Measurements from ENCODE around the gene HERPUD2.
"Not testable (repeated sequence)": the region's sequence is repeated elsewhere in the genome, so short reads cannot be mapped to it uniquely, and the experiment has no call there.

The HERPUD2 gene

DNA sequence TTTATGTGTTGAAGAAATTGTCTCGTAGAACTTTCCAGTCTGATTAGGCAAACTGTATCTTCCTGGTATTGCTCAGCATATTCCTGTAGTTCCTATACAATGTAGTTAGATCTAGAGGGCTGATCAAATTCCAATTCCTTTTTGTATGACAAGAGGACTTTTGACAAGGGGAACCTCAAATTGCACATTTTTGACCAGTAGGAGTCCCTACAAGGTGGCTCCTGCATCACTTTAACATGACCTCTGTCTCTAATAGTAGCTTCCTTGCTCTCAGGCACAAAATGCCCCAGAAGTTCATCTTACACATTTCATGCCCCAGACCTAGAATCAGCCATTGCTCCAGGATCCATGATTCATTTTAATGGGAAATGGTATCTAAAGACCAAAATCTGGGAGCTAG, 18.7 kb downstream of the HERPUD2 start:
- no peak for DNase-seq

DNA sequence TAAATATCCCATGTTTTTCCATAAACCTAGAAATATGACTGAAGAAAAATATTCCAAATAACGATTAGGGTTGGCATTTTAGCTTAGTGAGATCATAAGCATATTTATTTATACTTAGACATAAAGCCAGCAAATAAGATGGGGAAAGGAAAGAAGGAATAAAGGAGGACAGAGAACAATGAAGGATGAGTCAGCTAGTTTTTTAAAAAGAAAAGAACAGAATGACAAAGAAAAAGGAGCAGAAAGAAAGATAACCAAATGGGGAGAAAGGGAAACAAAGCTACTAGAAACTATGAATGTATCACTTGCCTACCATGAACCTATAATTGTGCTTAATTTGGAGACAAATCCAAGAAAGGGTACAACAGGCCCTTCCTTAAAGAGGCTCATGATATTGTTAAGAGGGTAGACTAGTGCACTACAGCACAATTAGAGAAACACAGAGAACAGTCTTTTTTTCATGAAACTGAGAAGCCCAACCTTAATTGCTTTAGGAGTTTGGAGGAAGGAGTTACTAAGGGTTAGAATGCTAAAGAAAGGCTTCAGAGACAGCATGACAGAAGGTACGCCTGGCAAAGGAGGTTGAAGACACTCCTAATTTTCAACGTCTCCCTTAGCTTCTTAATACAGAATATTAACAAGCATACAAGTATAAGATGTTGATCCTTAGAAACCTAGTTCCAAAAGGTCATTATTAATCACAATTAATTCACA, 23.9 kb downstream of the HERPUD2 start:
- no peak for DNase-seq

- DNase-seq: not testable (repeated sequence)
These were observed 34.5 kb downstream of the HERPUD2 start for GRCh38 chr7:35660411-35660810.

GRCh38 chr7:35658606-35659201, 36.2 kb downstream of the HERPUD2 start:
- peak in 1 of 3 experiments; percentile 35 for DNase-seq

GRCh38 chr7:35657125-35657524, 37.8 kb downstream of the HERPUD2 start:
- no peak for DNase-seq

DNA sequence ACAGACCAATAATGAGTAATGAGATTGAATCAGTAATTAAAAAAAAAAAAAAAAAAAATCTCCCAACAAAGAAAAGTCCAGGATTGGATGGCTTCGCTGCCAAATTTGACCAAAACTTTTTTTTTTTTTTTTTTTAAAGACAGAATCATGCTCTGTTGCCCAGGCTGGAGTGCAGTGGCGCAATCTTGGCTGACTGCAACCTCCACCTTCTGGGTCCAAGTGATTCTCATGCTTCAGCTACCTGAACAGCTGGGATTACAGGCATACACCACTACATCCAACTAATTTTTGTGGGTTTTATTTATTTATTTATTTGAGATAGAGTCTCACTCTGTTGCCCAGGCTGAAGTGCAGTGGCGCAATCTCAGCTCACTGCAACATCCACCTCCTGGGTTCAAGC, 40.4 kb downstream of the HERPUD2 start:
- DNase-seq: not testable (repeated sequence)

- DNase-seq: no peak
These were observed 42.8 kb downstream of the HERPUD2 start for GRCh38 chr7:35652124-35652523.

GRCh38 chr7:35650751-35651150, 44.2 kb downstream of the HERPUD2 start:
- DNase-seq: no peak

- DNase-seq: no peak
These were observed 45.2 kb downstream of the HERPUD2 start for GRCh38 chr7:35649711-35650110.

DNA sequence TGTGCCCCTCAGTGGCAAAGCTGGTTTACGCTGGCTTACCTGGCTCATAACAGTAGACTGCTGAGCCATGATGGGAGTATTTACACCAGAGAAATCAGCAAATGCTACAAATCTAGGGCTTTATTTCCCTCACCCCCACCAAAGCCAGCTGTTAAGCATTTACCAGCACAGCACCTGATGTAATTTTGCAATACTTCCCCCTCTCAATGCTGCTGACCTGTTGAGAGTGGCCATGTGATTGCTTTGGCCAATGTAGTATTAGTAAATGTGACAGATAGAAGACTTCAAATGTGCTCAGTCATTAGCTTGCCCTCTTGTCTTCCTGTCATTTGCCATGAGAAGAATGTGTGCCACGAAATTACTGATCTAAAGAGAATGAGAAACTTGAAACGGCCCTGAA, 46.6 kb downstream of the HERPUD2 start:
- no peak for DNase-seq

DNA sequence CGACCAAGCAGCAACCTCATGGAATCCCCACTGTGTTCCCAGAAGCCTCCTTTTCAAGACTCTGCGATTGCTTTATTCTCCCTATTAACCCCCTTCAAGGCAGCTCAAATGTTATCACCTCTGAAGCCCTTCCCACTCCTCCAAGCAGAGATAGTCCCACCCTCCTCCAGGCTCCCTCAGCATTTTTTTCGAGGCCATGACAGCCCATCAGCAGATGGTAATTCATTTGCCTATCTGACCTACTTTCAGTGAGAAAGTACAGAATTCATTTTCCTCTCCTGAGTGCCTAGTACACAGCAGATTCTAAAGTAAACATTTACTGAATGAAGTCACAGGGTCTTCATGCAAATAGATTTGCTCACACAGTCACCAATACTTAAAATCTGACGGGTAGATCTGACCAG, 47.8 kb downstream of the HERPUD2 start:
- DNase-seq: peak in 2 of 3 experiments; percentile 16 to 65

- DNase-seq: peak in 1 of 3 experiments; percentile 53
These were observed 48.5 kb downstream of the HERPUD2 start for GRCh38 chr7:35646289-35647023.

- DNase-seq: no peak
These were observed 49.2 kb downstream of the HERPUD2 start for GRCh38 chr7:35645691-35646090.

DNA sequence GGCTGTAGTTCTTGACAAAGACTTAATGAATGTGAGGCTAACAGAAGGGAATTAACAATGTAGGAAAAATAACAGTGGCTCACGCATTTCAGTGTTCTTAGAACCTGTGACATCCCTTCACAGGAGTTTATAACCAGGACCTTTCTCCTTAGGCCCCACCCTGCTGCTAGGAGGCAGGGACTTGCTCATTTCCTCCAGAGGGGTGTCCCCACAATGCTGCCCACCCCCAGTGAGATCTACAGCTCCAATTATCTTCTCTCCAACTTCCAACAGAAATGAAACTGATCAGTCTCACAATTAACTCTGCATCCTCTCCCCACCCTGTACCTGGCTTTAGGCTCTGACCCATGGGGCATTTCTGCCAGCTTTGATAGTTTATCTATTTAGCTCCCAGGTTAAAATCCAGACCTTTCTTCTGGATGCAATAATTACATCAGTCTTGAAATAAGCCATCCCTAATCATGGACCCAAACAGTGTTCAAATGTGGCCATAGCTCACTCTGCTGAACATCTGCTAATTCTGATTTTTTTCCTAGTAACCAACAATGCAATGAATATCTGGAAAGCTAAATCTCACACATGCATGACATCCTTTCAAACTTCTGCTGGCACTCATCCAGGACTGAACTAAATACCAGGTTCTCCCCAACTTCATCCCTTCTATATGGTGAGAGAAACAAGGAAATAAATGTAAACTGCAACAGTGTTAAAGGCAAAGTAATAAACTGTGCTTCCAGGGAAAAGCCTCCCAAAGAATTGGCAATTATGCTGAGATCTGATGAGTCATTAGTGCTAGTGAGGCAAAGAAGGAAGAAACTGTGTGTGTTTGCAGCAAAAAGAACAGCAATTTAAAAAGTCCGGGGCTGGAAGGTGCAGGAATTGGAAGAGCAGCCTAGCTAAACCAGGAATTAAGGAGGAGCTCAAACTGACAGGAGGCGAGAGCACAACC, 64.6 kb downstream of the HERPUD2 start:
- no peak for DNase-seq

DNA sequence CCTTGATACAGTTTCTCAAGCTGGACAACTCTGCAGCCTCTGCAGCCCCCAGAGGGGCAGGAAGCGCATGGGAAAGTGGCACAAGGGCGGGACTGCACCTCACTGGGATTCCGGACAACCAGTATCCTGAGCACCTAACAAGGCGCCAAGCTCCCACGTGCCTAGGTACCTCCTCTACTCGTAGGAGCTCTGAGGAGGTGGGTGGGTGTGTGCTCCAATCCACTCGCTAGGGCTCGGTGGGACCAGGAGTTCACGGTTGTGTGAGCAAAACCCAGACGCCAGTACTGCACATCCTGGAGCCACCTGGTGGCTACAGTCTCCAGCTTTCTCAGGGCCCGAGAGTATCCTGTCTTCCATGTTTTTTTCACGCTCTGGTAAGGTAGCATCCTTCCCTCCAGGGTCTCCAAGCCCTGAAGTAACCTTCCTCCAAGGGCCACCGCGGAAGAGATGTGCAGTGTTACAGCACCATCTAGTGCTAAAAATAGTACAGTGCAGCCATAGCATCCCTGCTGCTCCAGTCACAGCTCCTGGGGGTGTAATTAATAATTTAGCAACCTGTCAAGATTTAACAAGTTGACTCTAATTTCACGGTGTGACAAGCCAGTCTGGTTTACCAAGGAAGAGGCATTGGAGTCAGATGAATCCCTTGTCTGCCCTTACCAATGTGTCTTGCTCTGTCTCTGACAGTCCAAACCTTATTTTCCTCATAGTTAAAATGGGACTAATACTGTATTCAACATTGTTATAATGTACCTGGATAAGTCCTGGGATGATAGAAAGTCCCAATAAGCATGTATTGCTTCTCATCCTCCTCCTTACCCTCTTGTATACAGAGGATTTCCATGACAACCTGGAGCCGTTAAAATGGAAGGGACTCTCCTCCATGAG, 70.4 kb downstream of the HERPUD2 start:
- peak; percentile 45 to 73 (median 55) for DNase-seq

DNA sequence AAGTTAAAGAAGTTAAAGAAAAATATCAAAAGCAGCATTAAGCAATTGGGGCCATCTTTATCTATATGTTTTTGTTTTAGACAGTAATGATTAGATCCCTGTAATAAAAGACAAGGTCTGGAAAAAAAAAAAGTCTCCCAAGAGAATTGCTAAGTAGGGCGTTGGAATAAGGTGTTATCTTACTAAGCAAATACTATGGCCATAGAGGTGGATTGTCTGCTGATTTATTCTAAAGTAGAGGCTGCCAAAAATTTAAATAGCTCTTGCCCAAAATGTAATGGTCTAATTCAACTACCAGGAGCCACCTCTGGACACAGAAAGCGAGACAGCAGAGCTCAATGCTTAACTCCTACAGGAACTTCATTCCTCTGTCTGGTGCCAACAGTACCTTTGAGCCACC, 71.6 kb downstream of the HERPUD2 start:
- DNase-seq: peak in 2 of 3 experiments; percentile 14 to 53

- DNase-seq: no peak
These were observed 75.1 kb downstream of the HERPUD2 start for GRCh38 chr7:35619863-35620262.

DNA sequence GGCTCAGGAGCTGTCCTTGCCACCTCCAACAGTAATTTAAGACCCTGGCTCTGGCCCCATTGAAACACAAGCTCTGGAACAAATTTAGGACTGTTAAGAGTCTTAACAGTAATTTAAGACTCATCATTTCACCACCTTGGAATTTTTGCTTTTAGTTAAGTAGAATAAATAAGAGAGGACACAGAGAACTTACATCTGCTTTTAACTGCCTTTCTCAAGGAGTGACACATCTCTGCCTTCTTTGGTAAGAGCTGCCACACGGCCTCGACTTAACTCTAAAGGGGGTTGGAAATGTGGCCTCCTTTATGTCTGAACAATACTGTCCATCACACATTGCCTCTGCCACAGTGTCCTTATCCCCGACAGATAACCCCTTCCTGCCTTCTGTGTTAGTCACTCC, 77.9 kb downstream of the HERPUD2 start:
- DNase-seq: no peak

- DNase-seq: peak in 1 of 3 experiments; percentile 14
These were observed 81.8 kb downstream of the HERPUD2 start for GRCh38 chr7:35613150-35613549.

GRCh38 chr7:35605760-35606159, 89.2 kb downstream of the HERPUD2 start:
- no peak for DNase-seq

GRCh38 chr7:35604595-35604994, 90.3 kb downstream of the HERPUD2 start:
- DNase-seq: no peak

DNA sequence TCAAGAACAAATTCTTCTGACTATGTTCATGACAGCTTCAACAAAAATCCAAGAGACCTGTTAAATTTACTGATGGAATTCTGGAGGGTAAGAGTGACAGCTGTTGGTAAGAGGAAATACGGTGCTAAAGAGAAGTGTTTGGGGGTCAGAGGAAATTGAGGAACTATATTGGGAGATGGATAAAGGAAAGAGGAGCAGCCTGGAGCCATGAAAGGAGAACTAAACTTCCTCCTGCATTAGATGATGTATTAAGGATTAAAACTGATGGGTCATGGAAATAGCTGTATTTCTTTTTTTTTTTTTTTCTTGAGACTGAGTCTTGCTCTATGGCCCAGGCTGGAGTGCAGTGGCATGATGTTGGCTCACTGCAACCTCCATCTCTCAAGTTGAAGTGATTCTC, 95.3 kb downstream of the HERPUD2 start:
- no peak for DNase-seq
